Germinal center (tissue), 1 donor: Measurements from ENCODE around the gene TEX30.
A peak's percentile ranks its signal among the peaks of the same experiment; 100 is the strongest.
"Not testable (repeated sequence)": the region's sequence is repeated elsewhere in the genome, so short reads cannot be mapped to it uniquely, and the experiment has no call there.

ENCODE experiments used
- DNase-seq: peaks from one replicate; pipeline ENCODE4 v3.0.0; 2012; ENCODE audit warnings: mixed read lengths, low spot score

Gene TEX30

DNA sequence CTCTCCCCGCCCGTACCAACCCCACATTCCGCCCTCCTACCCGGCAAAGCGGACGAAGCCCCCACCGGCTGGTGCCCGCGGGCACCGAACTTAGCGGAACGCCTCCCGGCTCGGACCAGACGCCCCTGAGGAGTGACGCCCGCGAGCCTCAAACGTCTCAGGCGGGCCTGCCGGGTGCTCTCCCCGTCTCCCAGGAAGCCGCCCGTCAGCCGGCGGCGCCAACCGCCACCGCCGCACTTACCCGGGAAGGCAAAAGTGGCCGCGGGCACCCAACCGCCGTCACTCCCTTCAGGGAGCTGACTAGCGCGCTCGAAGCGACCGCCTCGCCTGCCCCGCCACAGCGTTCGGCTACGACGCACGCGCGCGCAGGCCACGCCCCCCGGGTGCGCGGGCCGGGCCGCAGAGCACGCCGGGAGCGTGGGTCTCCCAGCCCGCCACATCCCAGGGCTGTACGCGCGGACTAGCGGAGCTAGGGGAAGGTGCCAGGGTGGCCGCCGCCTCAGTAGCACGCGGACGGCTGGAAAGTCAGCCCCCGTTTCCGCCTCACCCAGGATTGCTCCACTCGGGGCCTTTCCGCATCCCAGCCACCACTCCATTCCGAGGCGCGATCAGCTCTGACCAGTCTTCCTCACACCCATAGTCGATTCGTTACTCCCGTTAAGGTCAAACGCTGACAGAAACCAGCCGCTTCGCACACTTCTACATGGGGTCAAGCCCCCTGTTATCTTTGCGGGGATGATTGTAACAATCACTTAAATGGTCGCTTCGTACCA lies at the start of gene TEX30:
Gene TEX30, minus strand, starts transcription at position 346 of the 773 bp plus-strand sequence. CDS start 3,760 bp downstream, outside the sequence.
- peak; percentile 91 for DNase-seq

GRCh38 chr13:102817907-102818306 lies 44.3 kb upstream of the TEX30 start:
- DNase-seq, result no peak

GRCh38 chr13:102817241-102817640 lies 43.7 kb upstream of the TEX30 start:
- no peak for DNase-seq

DNA sequence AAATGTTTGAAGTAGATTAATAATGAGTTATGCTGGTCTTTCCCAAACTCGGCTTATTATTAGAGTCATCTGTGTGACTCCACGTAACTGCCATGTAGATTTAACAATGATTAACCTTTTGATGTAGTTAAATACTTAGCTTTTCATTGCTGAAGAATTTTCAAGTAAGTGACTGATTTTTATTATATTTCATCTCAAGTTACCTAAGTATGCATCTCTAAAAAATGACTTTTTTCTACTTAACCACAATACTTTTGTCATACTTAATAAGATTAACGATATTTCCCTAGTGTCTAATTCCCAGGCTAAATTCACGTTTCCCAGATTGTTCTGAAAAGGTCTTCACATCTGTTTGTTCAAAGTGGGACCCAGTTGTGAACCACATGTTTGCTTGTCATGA lies 43.1 kb upstream of the TEX30 start:
- DNase-seq, result no peak

DNA sequence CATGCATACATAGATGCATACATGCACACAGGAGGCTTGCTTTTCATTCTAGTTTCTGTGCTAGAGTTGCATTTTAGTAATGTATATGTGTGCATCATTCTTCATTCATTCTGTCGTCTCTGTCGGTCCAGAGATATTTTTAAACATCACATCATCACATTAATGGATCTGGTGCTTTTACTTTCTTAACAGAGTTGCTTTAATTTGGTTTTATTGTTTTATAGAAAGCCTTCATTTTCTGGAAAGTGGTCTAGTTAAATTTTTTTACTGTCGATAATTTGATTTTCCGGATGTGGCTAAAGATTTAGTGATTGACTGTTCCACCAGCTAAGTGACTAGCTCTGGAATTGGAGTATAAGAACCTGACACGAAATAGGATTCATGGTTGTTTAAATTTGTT lies 42.2 kb upstream of the TEX30 start:
- no peak for DNase-seq

GRCh38 chr13:102814793-102815192 lies 41.2 kb upstream of the TEX30 start:
- DNase-seq, result no peak

DNA sequence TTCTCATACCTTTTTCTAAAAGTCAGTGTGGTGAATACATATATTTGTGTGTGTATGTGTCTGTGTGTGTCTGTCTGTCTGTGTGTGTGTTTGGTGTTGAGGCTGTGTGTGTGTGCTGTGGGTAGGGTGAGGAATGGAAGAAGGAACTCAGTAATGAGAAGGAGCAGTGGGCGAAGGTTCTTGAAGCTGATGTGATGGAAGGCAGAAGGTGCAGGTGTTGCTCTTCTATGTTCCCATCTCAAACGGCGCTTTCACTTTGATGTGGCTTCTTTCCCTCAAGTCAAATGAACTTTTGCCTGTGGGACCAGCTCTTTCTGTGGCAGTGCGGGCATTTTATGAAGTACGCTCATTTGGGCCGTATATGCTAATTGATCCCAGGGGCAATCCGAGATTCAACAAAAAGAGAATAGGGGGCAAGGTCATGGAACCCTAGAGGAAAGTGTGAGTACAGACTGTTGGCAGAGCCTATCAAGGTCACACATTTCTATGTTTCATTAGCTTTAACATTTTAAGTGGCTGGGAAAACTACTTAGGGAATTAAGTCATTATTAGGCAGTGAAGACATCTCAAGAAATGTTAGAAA lies 40.5 kb upstream of the TEX30 start:
- DNase-seq, result no peak

DNA sequence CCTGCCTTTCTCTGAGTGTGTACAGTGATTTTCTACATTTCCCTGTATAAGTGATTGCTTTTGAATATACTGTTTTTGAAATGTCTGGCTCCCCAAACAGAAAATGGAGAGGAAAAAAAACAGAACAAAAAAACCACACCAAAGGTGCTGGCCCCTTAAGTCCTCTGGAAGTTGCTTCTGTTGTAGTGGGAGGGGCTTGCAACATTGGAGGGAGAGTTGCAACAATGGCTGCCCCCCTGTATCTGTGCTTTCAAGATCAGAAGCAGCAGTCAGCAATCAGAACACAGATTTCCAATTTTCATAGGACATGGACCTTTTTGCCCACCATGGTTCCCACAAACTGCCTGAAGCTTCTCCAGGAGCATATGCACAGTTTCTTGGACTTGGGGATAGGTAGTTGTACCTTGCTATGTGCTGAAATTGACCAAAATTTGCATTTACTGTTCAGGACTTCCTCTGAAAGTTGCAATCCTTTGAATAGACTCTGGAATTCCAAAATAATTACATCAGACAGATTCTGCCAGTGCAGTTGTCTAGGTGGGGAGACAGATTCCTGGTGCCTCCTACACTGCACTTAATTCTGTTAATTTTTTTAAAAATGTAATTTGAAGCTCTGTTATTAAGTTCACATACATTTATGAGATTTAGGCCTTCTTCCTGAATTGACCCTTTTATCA lies 39.2 kb upstream of the TEX30 start:
- no peak for DNase-seq

- DNase-seq, result no peak
Observed at GRCh38 chr13:102807699-102808098, 34.1 kb upstream of the TEX30 start.

- DNase-seq, result no peak
Observed at GRCh38 chr13:102805680-102806079, 32.1 kb upstream of the TEX30 start.

DNA sequence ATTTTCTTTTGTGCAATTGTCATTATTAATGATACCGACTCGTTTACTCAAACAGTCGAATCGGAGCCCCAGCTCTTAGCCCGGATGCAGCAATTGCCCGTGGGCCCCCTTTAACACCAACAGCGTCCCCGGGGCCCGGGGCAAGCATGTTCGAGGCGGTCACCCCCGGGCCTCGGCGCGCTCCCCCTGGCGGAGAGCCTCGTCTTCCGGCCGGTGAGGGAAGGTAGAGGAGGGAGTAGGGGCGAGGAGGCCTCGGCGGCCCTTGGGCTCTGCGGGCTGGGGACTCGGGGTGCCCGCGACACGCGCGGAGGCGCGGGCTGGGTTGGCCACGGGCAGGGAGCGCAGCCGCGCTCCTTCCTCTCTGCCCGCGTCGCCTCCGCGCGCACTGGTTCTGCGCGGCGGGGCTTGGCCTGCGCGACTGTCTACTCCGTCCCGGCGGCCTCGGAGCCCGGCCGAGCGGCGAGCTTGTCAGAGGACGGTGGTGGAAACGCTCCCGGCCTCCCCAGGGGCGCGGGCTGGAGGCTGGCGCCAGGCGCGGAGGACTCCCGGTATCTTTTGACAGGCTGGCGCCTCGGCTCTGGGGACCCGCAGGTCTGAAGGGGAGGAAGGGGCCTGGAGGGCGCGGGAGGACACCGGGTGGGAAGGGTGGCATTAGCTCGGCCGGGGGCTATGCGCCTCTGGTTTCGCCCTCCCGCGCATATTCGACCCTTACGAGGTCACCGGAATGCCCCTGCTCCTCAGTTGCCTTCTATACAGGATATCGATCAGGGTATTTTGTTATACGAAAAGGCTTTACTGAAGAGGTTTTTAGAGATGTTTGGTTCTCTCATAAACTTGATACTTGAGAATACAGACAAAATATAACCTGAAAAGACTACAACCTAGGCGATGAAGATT lies 26.8 kb upstream of the TEX30 start:
- peak; percentile 83 for DNase-seq

DNA sequence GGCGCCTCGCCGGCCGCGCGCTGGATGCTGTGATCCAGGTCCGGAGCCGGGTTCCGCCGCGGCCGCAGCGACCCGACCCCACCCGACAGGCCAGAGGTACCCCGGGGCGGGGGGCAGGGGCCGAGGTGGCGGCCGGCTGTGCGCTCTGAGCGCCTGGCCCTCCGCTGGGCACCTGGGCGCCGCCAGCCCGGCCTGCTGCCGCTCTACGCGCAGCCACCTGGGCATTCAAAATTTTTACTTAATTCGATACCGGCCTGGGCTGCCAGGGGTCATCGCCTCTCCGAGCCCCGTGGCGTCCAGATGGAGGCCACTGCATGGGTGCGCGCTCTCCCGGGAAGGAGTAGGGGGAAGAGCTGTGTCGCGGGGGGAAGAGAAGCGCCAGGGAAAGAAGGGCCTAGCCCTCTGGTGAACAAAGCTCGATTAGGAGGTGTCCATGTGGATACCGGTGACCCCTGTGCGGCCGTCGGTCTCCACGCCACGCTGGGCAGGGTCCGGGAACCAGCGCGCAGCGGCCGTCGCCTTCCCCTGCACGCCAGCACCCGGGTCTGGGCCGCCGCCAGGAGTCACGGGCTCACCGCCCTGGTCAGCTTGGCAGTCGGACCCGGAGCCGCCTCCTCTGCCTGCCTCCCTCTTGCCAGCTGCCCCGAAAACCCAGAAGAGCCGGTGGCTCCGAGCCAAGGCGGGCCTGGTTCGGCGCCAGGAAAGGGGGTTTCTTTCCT lies 26.0 kb upstream of the TEX30 start:
- peak; percentile 15 for DNase-seq

GRCh38 chr13:102798581-102799425 lies 25.2 kb upstream of the TEX30 start, which contains the start of the genes BIVM and POGLUT2:
Gene BIVM (plus strand): TSS chr13:102799119. CDS start chr13:102807268, 8,149 bp downstream.
Gene POGLUT2 (minus strand): TSS chr13:102798976. CDS start chr13:102798670, 306 bp downstream.
- DNase-seq, result peak; percentile 70

DNA sequence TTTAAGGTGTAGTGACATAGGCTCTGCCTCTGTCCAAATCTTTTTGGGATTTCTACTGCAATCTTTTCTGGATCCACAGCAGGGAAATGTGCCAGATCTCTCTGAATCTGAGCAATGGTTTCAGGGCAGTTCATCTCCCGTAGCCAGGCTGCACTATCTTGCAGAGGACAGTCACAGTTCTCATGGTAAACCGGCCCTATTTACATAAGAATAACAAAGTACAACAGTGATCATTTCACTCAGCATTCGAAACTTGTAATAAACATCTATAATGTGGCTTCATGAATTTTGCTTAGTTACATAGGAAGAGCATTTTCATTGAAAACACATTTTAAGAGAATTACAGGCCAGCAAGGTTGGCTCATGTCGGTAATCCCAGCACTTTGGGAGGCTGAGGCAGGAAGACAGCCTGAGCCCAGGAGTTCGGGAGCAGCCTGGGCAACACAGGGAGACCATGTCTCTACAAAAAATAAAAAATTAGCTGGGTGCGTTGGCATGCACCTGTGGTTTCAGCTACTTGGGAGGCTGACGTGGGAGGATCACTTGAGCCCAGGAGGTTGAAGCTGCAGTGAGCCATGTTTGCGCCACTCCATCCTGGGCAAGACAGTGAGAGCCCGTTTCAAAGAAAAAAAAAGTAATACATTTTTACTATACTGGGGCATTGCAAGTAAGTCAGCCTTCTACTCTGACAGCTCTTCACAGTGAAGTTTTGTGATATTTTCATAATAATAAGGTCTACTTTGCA lies 20.2 kb upstream of the TEX30 start:
- no peak for DNase-seq

GRCh38 chr13:102792396-102792795 lies 18.8 kb upstream of the TEX30 start:
- DNase-seq, result no peak

DNA sequence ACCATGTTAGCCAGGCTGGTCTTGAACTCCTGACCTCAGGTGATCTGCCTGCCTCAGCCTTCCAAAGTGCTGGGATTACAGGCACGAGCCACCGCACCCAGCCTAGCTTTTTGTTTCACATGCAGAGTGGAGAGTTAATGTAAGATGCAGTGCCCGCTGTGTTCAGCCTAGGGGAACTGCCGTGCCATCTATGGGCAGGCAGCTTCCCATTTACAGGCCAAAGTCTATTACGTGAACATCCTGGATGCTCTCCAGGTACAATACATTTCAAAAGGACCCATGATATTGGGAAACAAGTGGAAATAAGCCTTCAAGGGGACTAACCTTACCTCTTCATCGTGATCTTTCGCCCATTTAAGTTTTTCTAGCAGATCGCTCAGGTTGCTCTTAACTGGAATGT lies 15.1 kb upstream of the TEX30 start:
- no peak for DNase-seq

- no peak for DNase-seq
Observed at GRCh38 chr13:102784483-102784882, 10.9 kb upstream of the TEX30 start.

DNA sequence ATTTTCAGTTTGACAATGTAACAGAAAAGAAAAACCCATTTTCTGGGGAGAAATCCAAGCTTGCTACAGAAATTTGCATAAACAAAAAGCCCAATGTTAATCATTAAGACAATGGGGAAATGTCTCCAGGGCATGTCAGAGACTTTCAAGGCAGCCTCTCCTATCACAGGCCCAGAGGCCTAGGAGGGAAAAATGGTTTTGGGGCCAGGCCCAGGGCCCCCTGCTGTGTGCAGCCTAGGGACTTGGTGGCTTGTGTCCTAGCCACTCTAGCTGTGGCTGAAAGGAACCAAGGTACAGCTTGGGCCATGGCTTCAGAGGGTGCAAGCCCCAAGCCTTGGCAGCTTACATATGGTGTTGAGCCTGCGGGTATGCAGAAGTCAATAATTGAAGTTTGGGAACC lies 8.0 kb upstream of the TEX30 start:
- DNase-seq, result no peak

DNA sequence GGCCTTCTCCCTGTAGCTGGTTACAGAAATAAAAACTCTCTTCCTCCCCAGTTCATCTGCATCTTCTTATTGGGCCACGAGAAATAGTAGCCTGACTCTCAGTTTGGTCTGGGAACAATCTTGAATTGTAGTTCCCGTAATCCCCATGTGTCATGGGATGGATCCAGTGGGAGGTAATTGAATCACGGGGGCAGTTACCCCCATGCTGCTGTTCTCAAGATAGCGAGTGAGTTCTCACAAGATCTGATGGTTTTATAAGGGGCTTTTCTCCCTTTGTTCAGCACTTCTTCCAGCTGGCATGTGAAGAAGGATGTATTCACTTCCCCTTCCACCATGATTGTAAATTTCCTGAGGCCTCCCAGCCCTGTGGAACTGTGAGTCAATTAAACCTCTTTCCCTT lies 7.1 kb upstream of the TEX30 start:
- DNase-seq, result not testable (repeated sequence)
